GM19193 (cell line): ENCODE results near the gene RPS15.

Experiments
- POLR2A ChIP-seq: IDR thresholded peaks from 4 replicates; pipeline ENCODE4 v1.6.1; 2011; ENCODE audit not compliant: insufficient read depth, insufficient read length; ENCODE audit errors: extremely low read depth

The RPS15 gene

DNA sequence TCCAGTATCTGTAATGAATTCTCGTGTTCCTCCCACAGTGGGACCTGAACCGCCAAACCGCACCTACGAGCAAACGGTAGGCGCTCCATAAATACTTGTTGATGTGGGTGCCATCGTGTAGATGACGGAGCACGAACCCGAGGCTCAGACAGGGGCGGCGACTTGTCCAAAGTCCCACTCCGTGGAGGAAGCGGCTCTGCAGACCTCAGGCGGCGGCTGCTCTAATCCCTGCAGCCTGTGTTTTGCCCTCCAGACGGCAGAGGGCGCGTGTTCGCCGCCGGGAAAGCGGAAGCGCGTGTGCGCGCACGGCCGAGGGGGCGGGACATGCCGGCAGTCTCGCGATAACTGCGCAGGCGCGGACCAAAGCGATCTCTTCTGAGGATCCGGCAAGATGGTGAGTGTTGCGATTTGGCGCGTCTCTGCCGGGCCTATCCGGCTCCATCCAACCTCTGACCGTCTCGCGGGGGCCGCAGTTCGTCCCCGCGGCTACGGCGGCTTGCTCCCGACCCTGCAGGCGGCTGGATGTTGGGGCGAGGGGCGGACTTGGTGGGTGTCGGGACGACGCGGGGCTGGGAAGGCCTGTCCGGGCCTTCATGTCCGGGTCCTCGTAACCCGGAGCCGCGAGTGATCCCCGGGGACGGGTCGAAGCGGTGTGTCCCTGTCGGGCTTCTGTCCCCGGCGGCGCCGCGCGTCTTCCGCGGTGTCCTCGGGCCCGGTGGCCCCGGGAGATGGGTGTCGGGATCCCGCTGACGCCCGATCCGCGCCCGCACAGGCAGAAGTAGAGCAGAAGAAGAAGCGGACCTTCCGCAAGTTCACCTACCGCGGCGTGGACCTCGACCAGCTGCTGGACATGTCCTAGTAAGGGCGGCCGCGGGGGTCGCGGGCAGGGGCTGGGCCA, at the start of gene RPS15:
Gene RPS15, plus strand, starts transcription at position 362 of the 898 bp plus-strand sequence. Its CDS starts 30 bp downstream, at position 392.
- TF ChIP-seq POLR2A: peak; percentile 99

DNA sequence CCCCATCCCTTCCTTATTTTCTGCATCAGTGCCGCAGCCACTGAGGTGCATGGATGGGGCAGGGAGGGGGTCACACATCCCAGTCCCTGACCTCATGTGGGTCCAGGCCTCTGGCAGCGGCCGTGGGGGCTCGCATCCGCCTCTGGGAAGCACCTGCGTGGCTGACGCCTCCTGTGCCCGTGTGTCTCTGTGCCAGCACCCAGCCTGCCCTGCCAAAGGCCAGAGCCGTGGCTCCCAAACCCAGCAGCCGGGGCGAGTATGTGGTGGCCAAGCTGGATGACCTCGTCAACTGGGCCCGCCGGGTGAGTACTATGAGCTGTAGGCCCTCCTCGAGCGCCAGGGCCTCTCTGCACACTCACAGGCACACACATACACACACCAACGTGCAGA, 49.6 kb upstream of the RPS15 start:
- no peak for TF ChIP-seq POLR2A

DNA sequence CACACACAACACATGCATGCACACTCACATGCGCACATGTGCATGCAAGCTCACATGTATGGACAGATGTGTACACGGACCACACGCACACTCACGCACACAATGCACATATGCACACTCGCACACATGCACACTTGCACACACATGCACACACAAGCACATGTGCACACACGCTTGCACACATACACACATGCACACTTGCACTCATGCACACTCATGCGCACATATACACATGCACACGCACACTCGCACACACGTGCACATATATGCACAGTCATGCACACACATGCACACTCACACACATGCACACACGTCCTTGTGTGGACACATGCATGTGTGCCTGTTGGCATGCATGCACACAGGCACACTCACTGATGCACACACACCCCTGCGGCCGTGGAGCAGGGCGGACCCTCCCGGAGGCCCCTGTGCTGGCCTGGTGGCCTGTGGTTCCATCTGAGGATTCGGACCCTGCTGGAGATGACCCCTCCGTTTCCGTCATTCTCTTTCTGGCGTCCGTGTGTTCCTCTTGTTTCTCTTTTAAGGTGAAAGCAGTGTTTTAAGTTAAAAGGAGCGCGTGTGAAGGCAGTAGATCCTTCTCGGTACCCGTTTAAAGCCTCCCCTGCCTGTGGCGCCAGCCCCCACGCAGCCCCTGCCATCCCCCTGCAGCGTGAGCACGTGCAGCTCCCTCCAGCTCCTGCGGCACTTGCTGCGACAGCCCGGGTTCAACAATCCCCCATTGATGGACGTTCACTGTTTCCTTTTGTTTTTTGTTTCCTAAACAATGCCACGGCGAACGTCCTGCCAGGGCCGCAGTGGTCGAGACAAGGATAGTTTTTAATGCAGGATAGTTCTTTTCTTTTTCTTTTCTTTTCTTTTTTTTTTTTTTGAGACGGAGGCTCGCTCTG, 48.9 kb upstream of the RPS15 start:
- TF ChIP-seq POLR2A: no peak

DNA sequence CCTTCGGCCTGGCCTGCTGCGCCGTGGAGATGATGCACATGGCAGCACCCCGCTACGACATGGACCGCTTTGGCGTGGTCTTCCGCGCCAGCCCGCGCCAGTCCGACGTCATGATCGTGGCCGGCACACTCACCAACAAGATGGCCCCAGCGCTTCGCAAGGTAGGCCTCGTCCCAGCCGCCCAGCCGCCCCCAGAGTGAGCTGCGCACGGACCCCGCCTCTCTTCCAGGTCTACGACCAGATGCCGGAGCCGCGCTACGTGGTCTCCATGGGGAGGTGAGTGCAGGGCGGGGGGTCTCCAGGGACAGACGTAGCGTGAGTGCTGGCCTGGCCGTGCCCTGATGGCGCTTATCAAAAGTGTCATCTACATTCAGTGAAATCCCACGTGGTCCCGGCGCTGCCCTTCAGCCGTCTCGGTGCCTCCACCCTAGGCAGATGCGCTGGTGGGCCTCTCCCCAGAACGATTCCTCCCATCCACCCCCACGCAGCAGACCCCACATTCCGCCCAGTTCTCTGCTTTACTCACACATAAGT, 47.2 kb upstream of the RPS15 start:
- TF ChIP-seq POLR2A: no peak

DNA sequence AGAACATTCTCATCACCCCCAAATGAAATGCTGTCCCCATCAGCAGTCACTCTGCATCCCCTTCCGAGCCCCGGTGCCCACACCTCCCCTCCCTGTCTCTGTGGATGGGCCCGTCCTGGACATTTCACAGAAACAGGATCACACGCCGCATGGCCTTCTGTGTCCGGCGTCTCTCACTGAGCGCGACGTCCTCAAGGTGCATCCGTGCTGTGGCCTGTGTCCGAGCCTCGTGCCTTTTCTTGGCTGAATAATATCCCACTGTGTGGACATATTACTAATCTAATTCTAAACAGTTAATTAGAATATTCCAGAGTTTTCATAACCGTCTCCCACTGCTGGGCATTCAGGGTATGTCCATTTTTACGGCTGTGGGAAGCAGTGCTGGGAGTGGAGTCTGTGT, 45.8 kb upstream of the RPS15 start:
- no peak for TF ChIP-seq POLR2A

DNA sequence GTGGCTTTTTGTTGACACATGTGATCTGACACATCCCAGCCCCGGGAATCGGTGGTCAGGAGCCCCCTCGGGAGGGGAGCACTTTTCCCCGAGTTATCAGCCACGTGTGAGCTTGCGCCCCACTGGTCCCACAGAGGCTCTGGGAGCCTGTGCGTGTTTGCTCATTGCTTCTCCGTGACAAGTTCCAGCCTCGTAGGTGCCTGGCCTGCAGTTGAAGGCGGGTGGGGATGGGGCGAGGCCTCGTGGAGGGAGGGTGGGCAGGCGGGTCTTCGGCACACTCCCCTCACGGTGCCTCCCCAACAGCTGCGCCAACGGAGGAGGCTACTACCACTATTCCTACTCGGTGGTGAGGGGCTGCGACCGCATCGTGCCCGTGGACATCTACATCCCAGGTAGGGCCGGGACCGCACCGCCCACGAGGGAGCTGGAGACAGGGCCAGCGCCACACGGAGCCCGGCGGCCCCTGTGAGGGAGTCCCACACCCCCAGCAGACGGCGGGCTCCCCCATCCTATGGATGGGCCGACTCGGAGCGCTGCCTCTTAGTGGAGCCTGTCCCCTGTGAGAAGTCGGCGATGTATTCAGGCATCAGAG, 45.2 kb upstream of the RPS15 start:
- TF ChIP-seq POLR2A: no peak

DNA sequence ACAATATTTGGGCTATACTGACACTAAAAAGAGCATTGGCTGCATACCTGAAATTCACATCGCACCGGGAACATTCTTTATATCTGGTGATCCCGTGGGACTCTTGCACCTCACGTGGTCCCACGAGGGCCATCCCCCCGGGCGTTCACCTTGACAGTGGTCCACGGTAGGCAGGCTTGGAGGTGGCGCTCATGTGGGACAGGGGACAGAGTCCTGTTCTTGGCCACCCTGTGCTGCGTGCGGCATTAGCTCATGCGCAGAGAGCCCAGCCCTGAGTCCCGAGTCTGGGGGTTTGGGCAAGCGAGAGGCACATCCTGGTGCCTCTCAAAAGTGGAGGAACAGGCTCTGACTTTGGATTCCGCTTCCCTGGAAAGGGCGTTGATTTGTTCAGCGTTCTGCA, 44.4 kb upstream of the RPS15 start:
- no peak for TF ChIP-seq POLR2A

DNA sequence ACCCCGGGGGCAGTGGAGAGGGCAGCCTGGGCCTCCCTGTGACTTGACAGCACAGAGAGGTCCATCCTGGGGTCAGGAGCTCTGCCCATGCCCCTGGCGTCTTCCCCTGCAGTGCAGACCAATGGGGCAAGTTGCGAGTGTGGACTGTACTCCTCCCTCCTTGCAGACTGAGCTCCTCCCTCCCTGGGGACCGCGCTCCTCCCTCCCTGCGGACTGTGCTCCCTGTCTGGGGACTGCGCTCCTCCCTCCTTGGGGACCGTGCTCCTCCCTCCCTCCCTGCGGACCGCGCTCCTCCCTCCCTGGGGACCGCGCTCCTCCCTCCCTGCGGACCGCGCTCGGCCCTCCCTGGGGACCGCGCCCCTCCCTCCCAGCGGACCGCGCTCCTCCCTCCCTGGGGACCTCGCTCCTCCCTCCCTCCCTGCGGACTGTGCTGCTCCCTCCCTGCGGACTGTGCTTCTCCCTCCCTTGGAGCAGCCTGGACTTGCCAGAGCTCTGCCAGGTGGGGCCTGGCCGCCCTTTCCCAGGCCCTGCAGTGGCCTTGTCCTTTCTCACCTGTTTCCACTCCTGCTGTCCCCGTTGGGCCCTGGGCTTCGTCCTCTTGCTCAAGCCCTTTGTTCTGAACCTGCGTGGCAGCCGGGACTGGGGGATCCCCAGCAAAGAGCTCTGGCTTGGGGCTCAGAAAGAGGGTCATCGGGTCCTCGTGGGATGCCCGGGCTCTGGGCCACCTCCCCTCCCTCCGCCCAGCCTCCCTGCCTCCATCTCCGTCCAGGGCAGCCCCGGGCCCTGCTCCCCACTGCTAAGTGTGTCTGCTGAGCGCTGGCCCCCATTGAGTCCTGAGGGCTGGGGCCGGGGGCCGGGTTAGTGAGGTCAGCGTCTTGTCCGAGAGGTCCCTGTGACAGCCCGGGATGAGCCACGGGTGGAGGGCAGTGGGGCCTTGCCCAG, 43.7 kb upstream of the RPS15 start:
- TF ChIP-seq POLR2A: no peak

DNA sequence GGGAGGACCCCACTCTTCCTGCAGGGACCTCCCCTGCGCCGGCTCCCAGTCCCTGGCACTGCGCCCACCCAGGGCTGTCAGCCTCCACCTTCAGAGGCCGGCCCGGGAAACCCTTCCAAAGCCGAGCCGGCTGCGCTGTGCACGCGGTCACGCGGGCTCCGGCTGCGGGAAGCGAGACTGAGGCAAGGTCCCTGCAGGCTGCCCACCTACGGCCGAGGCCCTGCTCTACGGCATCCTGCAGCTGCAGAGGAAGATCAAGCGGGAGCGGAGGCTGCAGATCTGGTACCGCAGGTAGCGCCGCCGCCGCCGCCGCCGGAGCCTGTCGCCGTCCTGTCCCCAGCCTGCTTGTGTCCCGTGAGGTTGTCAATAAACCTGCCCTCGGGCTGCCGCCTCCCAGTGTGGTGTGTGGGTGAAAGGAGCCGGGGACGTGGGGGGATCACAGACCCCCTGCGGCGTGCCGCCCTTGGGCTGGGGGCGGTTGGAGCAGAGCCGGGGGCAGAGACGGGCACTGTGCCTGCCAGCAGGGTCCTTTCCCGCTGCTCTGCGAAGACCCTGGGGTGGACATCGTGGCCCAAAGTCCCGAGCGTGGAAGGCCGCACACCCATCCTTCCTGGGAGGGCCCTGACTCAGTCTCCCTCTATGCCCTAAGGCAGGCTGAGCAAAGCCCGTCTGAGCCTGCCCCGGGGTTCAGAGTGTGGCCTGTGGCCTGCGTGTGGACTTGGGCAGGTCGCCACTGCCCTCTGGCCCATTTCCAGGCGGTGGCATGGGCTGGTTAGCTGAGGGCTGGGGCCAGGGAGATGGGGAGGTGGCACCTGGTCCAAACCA, 42.8 kb upstream of the RPS15 start:
- TF ChIP-seq POLR2A: no peak

DNA sequence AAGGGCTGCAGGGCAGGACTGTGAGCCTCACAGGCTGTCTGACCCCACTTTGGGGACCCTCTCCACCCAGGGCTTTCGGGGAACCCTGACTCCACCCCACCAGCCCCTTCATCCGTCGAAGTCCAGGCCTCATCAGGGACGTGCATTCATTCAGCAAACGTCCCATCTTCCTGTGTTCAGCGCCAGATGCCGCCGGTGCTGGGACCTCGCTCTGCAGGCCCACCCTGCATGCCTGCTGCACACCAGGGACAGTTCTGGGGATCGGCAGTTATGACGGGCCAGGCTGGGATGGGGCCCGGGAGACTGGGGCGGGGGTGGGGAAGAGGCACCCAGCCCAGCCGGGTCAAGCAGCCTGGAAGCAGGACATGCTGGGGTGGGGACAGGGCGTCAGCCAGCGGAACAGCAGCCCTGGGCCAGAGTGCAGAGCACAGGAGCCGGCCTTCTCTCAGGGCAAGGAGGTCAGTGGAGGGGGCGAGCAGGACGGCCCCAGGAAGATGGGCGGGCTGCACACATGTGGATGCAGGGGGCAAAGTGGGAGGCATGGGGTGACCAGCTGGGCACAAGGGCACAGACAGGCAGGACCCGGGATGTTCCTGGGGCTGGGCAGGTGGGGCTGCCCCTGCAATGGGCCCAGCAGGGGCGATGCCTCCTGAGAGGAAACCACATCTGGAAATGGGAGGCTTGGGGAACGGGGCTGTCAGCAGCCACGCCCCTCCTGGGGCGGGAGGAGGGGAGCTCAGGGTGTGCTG, 42.0 kb upstream of the RPS15 start:
- TF ChIP-seq POLR2A: no peak

DNA sequence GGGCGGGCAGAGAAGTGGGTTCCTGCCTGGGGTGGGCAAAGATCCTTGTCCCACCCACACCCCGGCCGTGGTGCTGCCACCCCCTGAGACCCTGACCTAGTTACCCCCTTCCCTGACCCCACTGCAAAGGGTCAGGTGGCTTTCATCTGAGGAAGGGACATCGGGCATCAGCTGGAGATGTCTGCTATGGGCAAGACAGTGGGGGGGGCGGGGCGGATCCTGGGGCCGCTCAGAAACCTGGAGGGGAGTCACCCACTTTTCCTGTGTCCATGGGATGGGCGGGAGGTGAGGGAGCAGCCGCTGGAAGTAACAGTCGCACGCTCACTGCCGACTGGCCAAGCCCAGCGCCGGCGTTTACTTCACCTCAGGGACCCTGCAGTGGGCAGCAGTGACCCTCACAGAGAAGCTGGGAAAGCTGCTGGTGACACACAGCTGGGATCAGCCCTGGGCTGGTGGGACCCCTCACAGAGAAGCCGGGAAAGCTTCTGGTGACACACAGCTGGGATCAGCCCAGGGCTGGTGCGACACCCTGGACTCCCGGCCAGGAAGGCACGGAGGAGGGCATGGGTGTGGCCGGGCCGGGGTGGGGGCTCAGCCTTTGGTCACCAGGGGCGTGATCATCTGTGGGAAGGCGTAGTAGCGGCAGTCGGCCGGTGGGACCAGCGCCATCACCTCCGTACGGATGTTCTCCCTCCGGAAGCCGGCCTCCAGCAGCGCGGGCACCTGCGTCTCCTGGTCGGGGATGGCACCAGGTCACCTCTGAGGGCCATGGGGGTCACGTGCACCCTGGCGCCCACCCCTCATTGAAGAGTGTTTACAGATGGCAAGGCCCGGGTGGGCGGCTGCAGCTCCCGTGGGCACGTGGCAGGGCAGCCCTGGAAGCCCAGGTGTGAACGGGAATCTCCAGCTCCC, 41.2 kb upstream of the RPS15 start:
- TF ChIP-seq POLR2A: no peak

DNA sequence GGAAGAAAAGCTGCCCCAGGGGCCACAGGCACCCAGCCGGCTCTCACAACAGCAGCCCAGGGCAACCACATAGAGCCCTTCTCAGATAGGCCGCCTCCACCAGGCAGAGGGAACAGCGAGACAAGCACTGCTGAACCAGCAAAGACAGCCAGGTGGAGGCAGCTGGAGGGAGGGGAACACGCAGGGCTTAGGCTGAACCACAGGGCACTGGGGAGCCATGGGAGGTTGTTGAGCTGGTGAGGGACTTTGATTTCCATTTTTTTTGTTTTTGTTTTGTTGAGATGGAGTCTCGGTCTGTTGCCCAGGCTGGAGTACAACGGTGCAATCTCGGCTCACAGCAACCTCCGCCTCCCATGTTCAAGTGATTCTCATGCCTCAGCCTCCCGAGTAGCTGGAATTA, 40.4 kb upstream of the RPS15 start:
- TF ChIP-seq POLR2A: no peak

DNA sequence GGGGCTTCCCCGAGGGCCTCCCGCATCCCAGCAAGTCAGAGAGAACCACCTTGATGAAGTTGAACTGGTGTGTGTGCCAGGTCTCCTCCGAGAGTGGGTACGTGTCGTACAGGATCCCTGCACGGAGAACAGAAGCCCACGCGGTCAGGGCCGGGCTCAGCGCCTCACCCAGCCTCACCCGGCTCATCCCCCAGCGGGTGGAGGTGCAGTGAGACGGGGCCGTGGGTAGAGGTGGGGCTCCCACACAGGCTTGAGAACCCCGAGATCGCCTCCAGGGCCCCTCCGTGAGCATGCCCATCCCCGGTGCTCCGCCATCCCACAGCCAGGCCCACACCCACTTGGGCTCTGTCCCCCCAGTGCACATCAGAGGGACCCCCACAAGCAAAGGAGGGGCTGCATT, 39.1 kb upstream of the RPS15 start:
- TF ChIP-seq POLR2A: no peak
